HepG2 (cell line): Measurements from ENCODE around the gene OSBPL5. TPM values are rescaled to one million over a fixed set of nuclear protein-coding genes. Genes with fewer than 3 reads are reported as not detected.

ENCODE experiments used
- AHR ChIP-seq: IDR thresholded peaks from 2 replicates; pipeline ENCODE4 v1.6.1; 2018; ENCODE audit warnings: missing genetic modification reagents, missing compliant biosample characterization
- ATF1 ChIP-seq: IDR thresholded peaks from 2 replicates; pipeline ENCODE4 v1.6.1; 2016; ENCODE audit warnings: mild to moderate bottlenecking, control low read depth
- ELF1 ChIP-seq: sonication (generic); formaldehyde crosslinking; IDR thresholded peaks from 2 replicates; pipeline ENCODE4 v1.4.0; 2020; ENCODE audit warnings: missing genetic modification reagents
- KDM6A ChIP-seq: IDR thresholded peaks from 2 replicates; pipeline ENCODE4 v1.6.1; 2016; ENCODE audit warnings: low read depth
- KLF6 ChIP-seq: IDR thresholded peaks from 2 replicates; pipeline ENCODE4 v1.8.0; 2016; ENCODE audit warnings: missing biosample characterization, missing genetic modification reagents
- KLF9 ChIP-seq: IDR thresholded peaks from 2 replicates; pipeline ENCODE4 v1.6.1; 2016; ENCODE audit warnings: low read depth
- MEIS1 ChIP-seq: sonication (generic); formaldehyde crosslinking; IDR thresholded peaks from 2 replicates; pipeline ENCODE4 v1.9.0; 2021; ENCODE audit warnings: mild to moderate bottlenecking, missing genetic modification reagents, moderate library complexity, borderline replicate concordance
- ONECUT2 ChIP-seq: sonication (generic); formaldehyde crosslinking; IDR thresholded peaks from 2 replicates; pipeline ENCODE4 v1.4.0; 2020; ENCODE audit warnings: missing genetic modification reagents
- POGK ChIP-seq: sonication (generic); formaldehyde crosslinking; conservative IDR thresholded peaks from 2 replicates; pipeline ENCODE4 v1.8.0; 2022; ENCODE audit warnings: mild to moderate bottlenecking, moderate library complexity, missing genetic modification reagents
- POLR2G ChIP-seq: fragments of 200-400 bp; formaldehyde crosslinking; IDR thresholded peaks from 2 replicates; pipeline ENCODE4 v1.6.1; 2018; ENCODE audit warnings: mild to moderate bottlenecking, low read depth, low read length, moderate library complexity
- RBM22 ChIP-seq: fragments of 200-400 bp; formaldehyde crosslinking; optimal IDR thresholded peaks from 2 replicates; pipeline ENCODE3; 2017; ENCODE audit warnings: mild to moderate bottlenecking, low read length, moderate library complexity
- RFX1 ChIP-seq: fragments of 450-650 bp; IDR thresholded peaks from 2 replicates; pipeline ENCODE4 v1.6.1; 2017
- SMAD3 ChIP-seq: sonication (generic); formaldehyde crosslinking; IDR thresholded peaks from 2 replicates; pipeline ENCODE4 v1.4.0; 2020; ENCODE audit warnings: missing genetic modification reagents
- SMARCE1 ChIP-seq: fragments of 450-650 bp; IDR thresholded peaks from 2 replicates; pipeline ENCODE4 v1.6.1; 2017; ENCODE audit warnings: borderline replicate concordance
- SP2 ChIP-seq: sonication (generic); formaldehyde crosslinking; IDR thresholded peaks from 2 replicates; pipeline ENCODE4 v1.5.1; 2020; ENCODE audit warnings: mild to moderate bottlenecking, missing genetic modification reagents
- SYNCRIP ChIP-seq: fragments of 200-400 bp; formaldehyde crosslinking; IDR thresholded peaks from 2 replicates; pipeline ENCODE4 v1.6.1; 2018; ENCODE audit warnings: mild to moderate bottlenecking, low read depth, low read length; ENCODE audit not compliant: insufficient read depth
- TFE3 ChIP-seq: IDR thresholded peaks from 2 replicates; pipeline ENCODE4 v1.6.1; 2016
- ZBTB1 ChIP-seq: sonication (generic); formaldehyde crosslinking; IDR thresholded peaks from 2 replicates; pipeline ENCODE4 v1.4.0; 2020; ENCODE audit warnings: missing genetic modification reagents, borderline replicate concordance
- ZMYM4 ChIP-seq: sonication (generic); formaldehyde crosslinking; IDR thresholded peaks from 2 replicates; pipeline ENCODE4 v1.8.1; 2023; ENCODE audit warnings: mild to moderate bottlenecking, missing genetic modification reagents
- ZNF12 ChIP-seq: sonication (generic); formaldehyde crosslinking; IDR thresholded peaks from 2 replicates; pipeline ENCODE4 v1.5.0; 2020; ENCODE audit warnings: missing genetic modification reagents
- ZNF207 ChIP-seq: fragments of 450-650 bp; IDR thresholded peaks from 2 replicates; pipeline ENCODE4 v1.6.1; 2016; ENCODE audit warnings: antibody characterized with exemption, borderline replicate concordance
- ZNF232 ChIP-seq: sonication (generic); formaldehyde crosslinking; IDR thresholded peaks from 2 replicates; pipeline ENCODE4 v1.4.0; 2020; ENCODE audit warnings: missing genetic modification reagents, borderline replicate concordance
- ZNF331 ChIP-seq: sonication (generic); formaldehyde crosslinking; IDR thresholded peaks from 2 replicates; pipeline ENCODE4 v1.4.0; 2020; ENCODE audit warnings: missing genetic modification reagents
- ZNF556 ChIP-seq: sonication (generic); formaldehyde crosslinking; IDR thresholded peaks from 2 replicates; pipeline ENCODE4 v1.4.0; 2020; ENCODE audit warnings: mild to moderate bottlenecking, missing genetic modification reagents, borderline replicate concordance
- ZNF615 ChIP-seq: sonication (generic); formaldehyde crosslinking; IDR thresholded peaks from 2 replicates; pipeline ENCODE4 v1.5.0; 2020; ENCODE audit warnings: mild to moderate bottlenecking, missing genetic modification reagents, borderline replicate concordance
- ZNF788 ChIP-seq: sonication (generic); formaldehyde crosslinking; IDR thresholded peaks from 2 replicates; pipeline ENCODE4 v1.5.0; 2020; ENCODE audit warnings: mild to moderate bottlenecking, missing genetic modification reagents, borderline replicate concordance
- ZSCAN9 ChIP-seq: IDR thresholded peaks from 2 replicates; pipeline ENCODE4 v1.6.1; 2016; ENCODE audit warnings: borderline replicate concordance
- polyA plus RNA-seq, 8 experiments: library from polyadenylated mRNA; depleted of rRNA in 3 of 8; stranded (reverse) in 7 of 8; unstranded in 1 of 8; fragments of >200 nt; fragmentation: Illumina TruSeq in 4 of 8; extraction: Trizol in 4 of 8; gene quantifications; 2 replicates each; pipeline versions ENCODE4 v1.2.1 to v1.2.3, GENCODE V29; 2011 to 2016; ENCODE audit warnings: low read depth in 4 of 8, missing spikeins in 1 of 8, mixed read lengths in 1 of 8; ENCODE audit not compliant: insufficient read depth in 1 of 8
- total RNA-seq, 5 experiments: library from RNA; depleted of rRNA; stranded (reverse); fragments of >200 nt; fragmentation: Illumina TruSeq; extraction: Trizol; gene quantifications; 2 replicates each; pipeline ENCODE4 v1.2.3, GENCODE V29; 2016; ENCODE audit warnings: low read depth in 1 of 5
- TF ChIP-seq, protein P1 (sequence below): sonication (generic); formaldehyde crosslinking; IDR thresholded peaks from 2 replicates; pipeline ENCODE4 v1.5.0; 2020; ENCODE audit warnings: missing genetic modification reagents

The OSBPL5 gene
- total and polyA plus RNA-seq, 2 of the 13 experiments (the other 11 are each of a cell fraction or from before 2014, with no cell fraction given), result not detected

DNA sequence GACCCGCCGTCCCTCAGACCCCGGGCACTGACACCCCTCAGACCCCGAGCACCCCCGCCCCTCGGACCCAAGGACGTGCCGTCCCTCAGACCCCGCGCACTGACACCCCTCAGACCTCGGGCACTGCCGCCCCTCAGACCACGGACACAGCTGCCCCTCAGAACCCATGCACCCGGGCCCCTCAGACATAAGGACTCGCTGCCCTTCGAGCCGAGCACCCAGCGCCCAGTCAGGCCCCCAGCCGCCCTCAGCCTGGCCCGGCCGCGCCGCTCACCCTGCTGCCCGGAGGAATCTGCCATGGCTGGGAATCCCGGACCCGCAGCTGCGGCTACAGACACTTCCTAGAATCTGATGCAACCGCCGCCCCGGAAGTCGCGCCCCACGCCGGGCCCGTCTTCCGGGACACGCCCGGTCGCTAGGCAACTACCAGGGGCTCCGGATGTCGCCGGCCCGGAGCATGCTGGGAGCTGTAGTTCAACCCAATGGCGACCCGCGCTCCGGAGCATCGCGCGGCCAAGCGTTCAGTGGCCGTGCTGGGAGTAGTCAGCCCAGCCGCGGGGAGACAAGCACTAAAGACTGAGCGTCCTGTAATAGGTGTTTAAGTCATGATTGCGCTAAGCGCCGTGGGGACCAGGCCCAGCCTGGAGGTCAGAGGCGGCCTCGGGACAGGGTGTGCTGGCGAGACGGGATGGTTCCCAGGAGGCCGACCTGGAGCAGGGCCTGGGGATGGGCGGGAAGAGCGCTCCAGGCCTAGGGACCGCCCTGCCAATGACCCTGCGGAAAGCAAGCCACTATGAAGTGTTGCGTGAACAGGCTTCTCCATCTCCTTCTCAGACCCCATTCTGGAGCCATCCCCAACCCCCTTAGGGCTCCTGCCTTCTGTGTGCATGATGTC lies 107.8 kb downstream of the OSBPL5 start, which contains the start of gene CARS1 (continued):
- TF ChIP-seq TFE3 (CRISPR knock-in tag) (0 out of 2 replicates have a peak, but pooled peaks have one; percentile 18), SMAD3 (CRISPR knock-in tag) (peak; percentile 82), SMARCE1 (no peak), ZNF207 (no peak), MEIS1 (CRISPR knock-in tag) (peak; percentile 84; the same call in 1 of the 2 replicates), AHR (CRISPR knock-in tag) (peak; percentile 70; the same call in 1 of the 2 replicates), ZBTB1 (no peak), ZMYM4 (CRISPR knock-in tag) (0 out of 2 replicates have a peak, but pooled peaks have one; percentile 8), KLF9 (no peak), ZSCAN9 (CRISPR knock-in tag) (0 out of 2 replicates have a peak, but pooled peaks have one; percentile 47), ZNF232 (peak; percentile 61; the same call in 1 of the 2 replicates), ZNF788 (CRISPR knock-in tag) (no peak; the same call in 1 of the 2 replicates), ONECUT2 (CRISPR knock-in tag) (no peak), SP2 (peak; percentile 71), ZNF12 (CRISPR knock-in tag) (no peak), ZNF615 (no peak), ATF1 (CRISPR knock-in tag) (no peak), ZNF331 (CRISPR knock-in tag) (peak; percentile 54; the same call in 1 of the 2 replicates), ELF1 (CRISPR knock-in tag) (peak; percentile 98), RFX1 (peak; percentile 95), ZNF556 (CRISPR knock-in tag) (peak; percentile 80; the same call in 1 of the 2 replicates), RBM22 (peak; percentile 88), POGK (CRISPR knock-in tag) (peak; percentile 49; the same call in 1 of the 2 replicates), POLR2G (peak; percentile 86), KDM6A (CRISPR knock-in tag) (no peak), SYNCRIP (no peak), KLF6 (CRISPR knock-in tag) (peak; percentile 82)
- TF ChIP-seq, protein P1, sequence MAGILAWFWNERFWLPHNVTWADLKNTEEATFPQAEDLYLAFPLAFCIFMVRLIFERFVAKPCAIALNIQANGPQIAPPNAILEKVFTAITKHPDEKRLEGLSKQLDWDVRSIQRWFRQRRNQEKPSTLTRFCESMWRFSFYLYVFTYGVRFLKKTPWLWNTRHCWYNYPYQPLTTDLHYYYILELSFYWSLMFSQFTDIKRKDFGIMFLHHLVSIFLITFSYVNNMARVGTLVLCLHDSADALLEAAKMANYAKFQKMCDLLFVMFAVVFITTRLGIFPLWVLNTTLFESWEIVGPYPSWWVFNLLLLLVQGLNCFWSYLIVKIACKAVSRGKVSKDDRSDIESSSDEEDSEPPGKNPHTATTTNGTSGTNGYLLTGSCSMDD (CRISPR knock-in tag), result no peak
